HG02970 (cell line): ENCODE data around the gene SLC9C1.

Experiments
- ATAC-seq: cut with Tn5 transposase; IDR thresholded peaks from one replicate; pipeline ENCODE4 v1.9.1; 2021; ENCODE audit warnings: mild to moderate bottlenecking, moderate library complexity, moderate number of reproducible peaks; ENCODE audit not compliant: unreplicated experiment, low FRiP score

The SLC9C1 gene

GRCh38 chr3:112134335-112135124 lies 159.5 kb downstream of the SLC9C1 start:
- ATAC-seq = no peak

GRCh38 chr3:112133626-112134334 lies 160.2 kb downstream of the SLC9C1 start:
- no peak for ATAC-seq

GRCh38 chr3:112132975-112133448 lies 161.0 kb downstream of the SLC9C1 start, which contains the start of gene GCSAM:
TSS of gene GCSAM (minus strand) at chr3:112133248. CDS start at chr3:112133120, 128 bp downstream.
- peak; percentile 64 for ATAC-seq

GRCh38 chr3:112132554-112132953 lies 161.5 kb downstream of the SLC9C1 start:
- no peak for ATAC-seq

- ATAC-seq = no peak
These were observed 161.9 kb downstream of the SLC9C1 start for GRCh38 chr3:112132088-112132487.

GRCh38 chr3:112131111-112131510 lies 162.9 kb downstream of the SLC9C1 start:
- ATAC-seq = no peak

- ATAC-seq = no peak
These were observed 163.4 kb downstream of the SLC9C1 start for GRCh38 chr3:112130638-112130993.

- ATAC-seq = no peak
These were observed 163.9 kb downstream of the SLC9C1 start for GRCh38 chr3:112129925-112130637.

GRCh38 chr3:112128843-112129727 lies 164.9 kb downstream of the SLC9C1 start:
- peak; percentile 40 for ATAC-seq

GRCh38 chr3:112127522-112128494 lies 166.2 kb downstream of the SLC9C1 start:
- no peak for ATAC-seq

- no peak for ATAC-seq
These were observed 167.5 kb downstream of the SLC9C1 start for GRCh38 chr3:112126511-112126911.

- ATAC-seq = no peak
These were observed 169.0 kb downstream of the SLC9C1 start for GRCh38 chr3:112124907-112125607.

GRCh38 chr3:112123548-112123947 lies 170.5 kb downstream of the SLC9C1 start:
- ATAC-seq = no peak

GRCh38 chr3:112122870-112123269 lies 171.1 kb downstream of the SLC9C1 start:
- no peak for ATAC-seq

GRCh38 chr3:112121577-112122547 lies 172.2 kb downstream of the SLC9C1 start:
- no peak for ATAC-seq

- no peak for ATAC-seq
These were observed 173.8 kb downstream of the SLC9C1 start for GRCh38 chr3:112119962-112120836.
